WTC11 (cell line): ENCODE measurements around the gene NPPA. TPM values are rescaled to one million over a fixed set of nuclear protein-coding genes. Genes with fewer than 3 reads are reported as not detected.

Source experiments
- ATAC-seq: fragments of 200-7000 bp; cut with Tn5 transposase; 2 replicates; pipeline ENCODE4 v1.10.0; 2021; ENCODE audit warnings: mild to moderate bottlenecking, moderate library complexity
- CTCF ChIA-PET: fragments of 300-600 bp; sonication (Branson Sonifier 250); formaldehyde crosslinking; loops from one replicate; lab custom pipeline; 2021; ENCODE audit warnings: antibody characterized with exemption; lab: Charles Lee
- POLR2A ChIA-PET: fragments of 350-600 bp; sonication (Branson Sonifier 250); formaldehyde crosslinking; loops from one replicate; lab custom pipeline; 2021; ENCODE audit warnings: antibody characterized with exemption; lab: Charles Lee
- DNase-seq: peaks from one replicate; pipeline ENCODE4 v3.0.0; 2021; ENCODE audit warnings: low spot score
- H3K27ac Mint-ChIP-seq: 2 replicates; pipeline ENCODE4 v1.8.0; 2021; ENCODE audit warnings: mixed read lengths
- H3K27me3 Mint-ChIP-seq: 2 replicates; pipeline ENCODE4 v1.8.0; 2021; ENCODE audit warnings: low read depth, mild to moderate bottlenecking, moderate library complexity, mixed read lengths
- H3K36me3 Mint-ChIP-seq: 2 replicates; pipeline ENCODE4 v1.8.0; 2021; ENCODE audit warnings: mixed read lengths
- H3K4me1 Mint-ChIP-seq: 2 replicates; pipeline ENCODE4 v1.8.0; 2022; ENCODE audit warnings: mixed read lengths
- H3K4me3 Mint-ChIP-seq: 2 replicates; pipeline ENCODE4 v1.8.0; 2021; ENCODE audit warnings: mild to moderate bottlenecking, moderate library complexity, mixed read lengths
- H3K9me3 Mint-ChIP-seq: 2 replicates; pipeline ENCODE4 v1.8.0; 2021; ENCODE audit warnings: mixed read lengths
- ESRRA ChIP-seq: sonication (generic); formaldehyde crosslinking; IDR thresholded peaks from 2 replicates; pipeline ENCODE4 v1.8.1; 2022; ENCODE audit warnings: mild to moderate bottlenecking, missing genetic modification reagents, borderline replicate concordance
- ETV6 ChIP-seq: sonication (generic); formaldehyde crosslinking; IDR thresholded peaks from 2 replicates; pipeline ENCODE4 v1.8.1; 2022; ENCODE audit warnings: mild to moderate bottlenecking, missing genetic modification reagents
- FOXK1 ChIP-seq: sonication (generic); formaldehyde crosslinking; IDR thresholded peaks from 2 replicates; pipeline ENCODE4 v1.8.0; 2022; ENCODE audit warnings: mild to moderate bottlenecking, moderate library complexity, missing genetic modification reagents
- GRHL2 ChIP-seq: fragments of 250-450 bp; sonication (Bioruptor Pico); IDR thresholded peaks from 2 replicates; pipeline ENCODE4 v1.8.0; 2022; ENCODE audit warnings: mild to moderate bottlenecking, moderate library complexity; ENCODE audit not compliant: insufficient replicate concordance, severe bottlenecking
- NFYB ChIP-seq: sonication (generic); formaldehyde crosslinking; conservative IDR thresholded peaks from 2 replicates; pipeline ENCODE4 v1.8.0; 2022; ENCODE audit warnings: low read depth, missing genetic modification reagents
- NR2C2 ChIP-seq: sonication (generic); formaldehyde crosslinking; IDR thresholded peaks from 2 replicates; pipeline ENCODE4 v1.8.0; 2022; ENCODE audit warnings: mild to moderate bottlenecking, missing genetic modification reagents
- PRRX2 ChIP-seq: fragments of 250-450 bp; sonication (Bioruptor Pico); IDR thresholded peaks from 2 replicates; pipeline ENCODE4 v1.8.0; 2021; ENCODE audit warnings: mild to moderate bottlenecking
- SMAD3 ChIP-seq: sonication (generic); formaldehyde crosslinking; IDR thresholded peaks from 2 replicates; pipeline ENCODE4 v1.8.0; 2022; ENCODE audit warnings: missing genetic modification reagents, mild to moderate bottlenecking, borderline replicate concordance
- TCF7 ChIP-seq: sonication (generic); formaldehyde crosslinking; IDR thresholded peaks from 2 replicates; pipeline ENCODE4 v1.8.0; 2022; ENCODE audit warnings: mild to moderate bottlenecking, low read depth, missing genetic modification reagents, moderate library complexity
- TEAD4 ChIP-seq: sonication (generic); formaldehyde crosslinking; IDR thresholded peaks from 2 replicates; pipeline ENCODE4 v1.8.0; 2022; ENCODE audit warnings: mild to moderate bottlenecking, missing genetic modification reagents
- total RNA-seq: library from RNA; stranded (reverse); gene quantifications from 3 replicates; pipeline ENCODE4 v1.2.3, GENCODE V29; 2021
- TF ChIP-seq, protein P1 (sequence below): sonication (generic); formaldehyde crosslinking; IDR thresholded peaks from 2 replicates; pipeline ENCODE4 v1.8.1; 2023; ENCODE audit warnings: mild to moderate bottlenecking, missing genetic modification reagents, moderate library complexity
- TF ChIP-seq, protein P2 (sequence below): sonication (generic); formaldehyde crosslinking; conservative IDR thresholded peaks from 2 replicates; pipeline ENCODE4 v1.8.1; 2023; ENCODE audit warnings: mild to moderate bottlenecking, low read depth, missing genetic modification reagents, moderate library complexity
- TF ChIP-seq, protein P3 (sequence below): sonication (generic); formaldehyde crosslinking; IDR thresholded peaks from 2 replicates; pipeline ENCODE4 v1.8.1; 2022; ENCODE audit warnings: low read depth, mild to moderate bottlenecking, moderate library complexity, missing genetic modification reagents, borderline replicate concordance
- TF ChIP-seq, protein P4 (sequence below): sonication (generic); formaldehyde crosslinking; IDR thresholded peaks from 2 replicates; pipeline ENCODE4 v1.8.0; 2022; ENCODE audit warnings: mild to moderate bottlenecking, missing genetic modification reagents
- TF ChIP-seq, protein P5 (sequence below): fragments of 250-450 bp; sonication (Bioruptor Pico); IDR thresholded peaks from 2 replicates; pipeline ENCODE4 v1.9.0; 2021; ENCODE audit warnings: mild to moderate bottlenecking, borderline replicate concordance

NPPA gene
- total RNA-seq, 1 experiment from 2014 or later: not detected

DNA sequence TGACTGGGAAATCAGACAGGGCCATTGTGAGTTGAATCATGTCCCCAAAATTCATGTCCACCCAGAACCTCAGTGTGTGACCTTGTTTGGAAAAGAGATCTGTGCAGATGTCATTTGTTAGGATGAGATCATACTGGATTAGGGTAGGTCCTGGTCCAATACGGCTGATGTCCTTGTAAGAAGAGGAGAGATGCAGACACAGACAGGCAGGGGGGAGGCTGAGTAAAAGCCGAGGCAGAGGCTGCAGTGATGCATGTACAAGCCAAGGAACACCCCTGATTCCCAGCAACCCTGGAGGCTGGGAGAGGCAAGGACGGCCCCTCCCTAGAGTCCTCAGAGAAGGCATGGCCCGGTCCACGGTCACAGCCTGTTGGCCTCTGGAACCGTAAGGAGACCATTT, 27.0 kb upstream of the NPPA start (continued):
- no peak for TF ChIP-seq TCF7 (CRISPR knock-in tag)

DNA sequence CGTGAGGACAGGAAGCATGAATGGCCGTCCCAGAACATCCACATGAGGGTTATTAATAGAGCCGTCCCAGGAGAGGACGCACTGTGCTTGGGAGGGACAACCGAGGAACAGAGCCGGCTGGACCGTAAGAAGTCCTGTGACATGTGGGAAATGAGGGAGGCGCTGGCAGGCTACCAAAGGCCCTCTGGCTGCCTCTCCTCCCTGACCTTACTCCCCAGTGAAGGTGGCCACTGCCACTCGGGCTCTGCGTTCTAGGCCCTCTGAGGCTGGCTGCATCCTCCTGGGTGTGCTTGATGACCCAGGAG, 26.6 kb upstream of the NPPA start:
- H3K4me3 Mint-ChIP-seq: no peak overlapping the region
- DNase-seq: no peak
- CTCF ChIA-PET: interaction anchor here (0.9 to 2.0 kb wide), 3 partner anchors 11 to 49 kb away, joined by 3 to 6 read pairs (median 4); no protein-coding TSS in a partner anchor
- H3K27ac Mint-ChIP-seq: 0 out of 2 replicates have a peak overlapping the region, but pooled peaks have one; percentile 20
- no peak for ATAC-seq
- POLR2A ChIA-PET: interaction anchor here (0.6 kb wide), 1 partner anchor 16 kb away, joined by 10 read pairs; no protein-coding TSS in a partner anchor
- no peaks in the 10 kb centered on the region for H3K27me3 Mint-ChIP-seq
- no peak for TF ChIP-seq PRRX2 (CRISPR knock-in tag)
- TF ChIP-seq, protein P1, sequence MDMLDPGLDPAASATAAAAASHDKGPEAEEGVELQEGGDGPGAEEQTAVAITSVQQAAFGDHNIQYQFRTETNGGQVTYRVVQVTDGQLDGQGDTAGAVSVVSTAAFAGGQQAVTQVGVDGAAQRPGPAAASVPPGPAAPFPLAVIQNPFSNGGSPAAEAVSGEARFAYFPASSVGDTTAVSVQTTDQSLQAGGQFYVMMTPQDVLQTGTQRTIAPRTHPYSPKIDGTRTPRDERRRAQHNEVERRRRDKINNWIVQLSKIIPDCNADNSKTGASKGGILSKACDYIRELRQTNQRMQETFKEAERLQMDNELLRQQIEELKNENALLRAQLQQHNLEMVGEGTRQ (CRISPR knock-in tag): no peak
- TF ChIP-seq, protein P2, sequence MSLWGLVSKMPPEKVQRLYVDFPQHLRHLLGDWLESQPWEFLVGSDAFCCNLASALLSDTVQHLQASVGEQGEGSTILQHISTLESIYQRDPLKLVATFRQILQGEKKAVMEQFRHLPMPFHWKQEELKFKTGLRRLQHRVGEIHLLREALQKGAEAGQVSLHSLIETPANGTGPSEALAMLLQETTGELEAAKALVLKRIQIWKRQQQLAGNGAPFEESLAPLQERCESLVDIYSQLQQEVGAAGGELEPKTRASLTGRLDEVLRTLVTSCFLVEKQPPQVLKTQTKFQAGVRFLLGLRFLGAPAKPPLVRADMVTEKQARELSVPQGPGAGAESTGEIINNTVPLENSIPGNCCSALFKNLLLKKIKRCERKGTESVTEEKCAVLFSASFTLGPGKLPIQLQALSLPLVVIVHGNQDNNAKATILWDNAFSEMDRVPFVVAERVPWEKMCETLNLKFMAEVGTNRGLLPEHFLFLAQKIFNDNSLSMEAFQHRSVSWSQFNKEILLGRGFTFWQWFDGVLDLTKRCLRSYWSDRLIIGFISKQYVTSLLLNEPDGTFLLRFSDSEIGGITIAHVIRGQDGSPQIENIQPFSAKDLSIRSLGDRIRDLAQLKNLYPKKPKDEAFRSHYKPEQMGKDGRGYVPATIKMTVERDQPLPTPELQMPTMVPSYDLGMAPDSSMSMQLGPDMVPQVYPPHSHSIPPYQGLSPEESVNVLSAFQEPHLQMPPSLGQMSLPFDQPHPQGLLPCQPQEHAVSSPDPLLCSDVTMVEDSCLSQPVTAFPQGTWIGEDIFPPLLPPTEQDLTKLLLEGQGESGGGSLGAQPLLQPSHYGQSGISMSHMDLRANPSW (CRISPR knock-in tag): no peak
- H3K9me3 Mint-ChIP-seq: no peaks in the 10 kb centered on the region
- no peaks in the 10 kb centered on the region for H3K36me3 Mint-ChIP-seq
- H3K4me1 Mint-ChIP-seq: no peaks in the 10 kb centered on the region

DNA sequence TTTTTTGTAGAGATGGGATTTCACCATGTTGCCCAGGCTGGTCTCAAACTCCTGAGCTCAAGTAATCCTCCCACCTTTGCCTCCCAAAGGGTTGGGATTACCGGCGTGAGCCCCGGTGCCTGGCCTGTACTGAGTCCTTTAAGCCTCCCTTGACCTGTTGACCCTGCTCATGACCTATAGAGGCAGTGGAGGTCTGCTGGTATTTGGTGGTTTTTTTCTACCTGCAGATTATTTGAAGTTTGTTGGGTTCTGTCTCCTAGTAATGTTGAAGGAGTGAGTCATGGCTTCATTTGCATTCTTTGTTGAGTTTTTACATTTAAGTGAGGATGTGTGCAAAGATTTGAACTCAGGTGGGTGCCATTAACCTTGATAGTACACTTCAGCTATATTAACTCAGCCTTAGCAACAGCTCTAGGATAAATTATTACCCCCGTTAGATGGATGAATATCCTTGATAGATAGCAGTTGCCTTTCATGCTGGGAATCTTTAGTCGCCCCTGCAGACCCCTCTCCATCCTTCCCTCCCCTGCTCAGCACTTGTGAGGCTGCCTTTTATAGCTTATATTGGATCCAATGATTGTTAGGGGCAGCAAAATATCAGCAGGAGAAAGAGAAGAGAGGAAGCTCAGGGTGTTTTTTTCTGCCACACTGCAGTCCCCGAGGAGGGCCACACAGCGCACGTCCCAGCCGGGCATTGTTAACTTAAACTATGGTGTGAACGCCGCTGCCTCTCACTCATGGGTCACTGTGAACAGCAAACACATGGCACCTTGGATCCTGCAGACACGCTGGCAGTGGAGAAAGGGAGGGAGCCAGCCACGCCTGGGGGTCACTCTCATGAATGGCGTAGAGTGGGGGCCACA, 26.0 kb upstream of the NPPA start:
- H3K27me3 Mint-ChIP-seq: no peaks in the 10 kb centered on the region
- CTCF ChIA-PET: interaction anchor here (0.9 to 2.0 kb wide), 5 partner anchors 12 to 93 kb away, joined by 4 to 7 read pairs (median 5); no protein-coding TSS in a partner anchor
- POLR2A ChIA-PET: interaction anchor here (0.6 to 1.4 kb wide), 2 partner anchors 17 to 35 kb away, joined by 4 to 10 read pairs; no protein-coding TSS in a partner anchor
- TF ChIP-seq TEAD4 (CRISPR knock-in tag) (no peak), ESRRA (CRISPR knock-in tag) (no peak), PRRX2 (CRISPR knock-in tag) (no peak), FOXK1 (CRISPR knock-in tag) (no peak), ETV6 (CRISPR knock-in tag) (no peak), NR2C2 (no peak), NFYB (CRISPR knock-in tag) (no peak), GRHL2 (CRISPR knock-in tag) (no peak), SMAD3 (CRISPR knock-in tag) (no peak)
- TF ChIP-seq, protein P2 (CRISPR knock-in tag): no peak
- TF ChIP-seq, protein P3, sequence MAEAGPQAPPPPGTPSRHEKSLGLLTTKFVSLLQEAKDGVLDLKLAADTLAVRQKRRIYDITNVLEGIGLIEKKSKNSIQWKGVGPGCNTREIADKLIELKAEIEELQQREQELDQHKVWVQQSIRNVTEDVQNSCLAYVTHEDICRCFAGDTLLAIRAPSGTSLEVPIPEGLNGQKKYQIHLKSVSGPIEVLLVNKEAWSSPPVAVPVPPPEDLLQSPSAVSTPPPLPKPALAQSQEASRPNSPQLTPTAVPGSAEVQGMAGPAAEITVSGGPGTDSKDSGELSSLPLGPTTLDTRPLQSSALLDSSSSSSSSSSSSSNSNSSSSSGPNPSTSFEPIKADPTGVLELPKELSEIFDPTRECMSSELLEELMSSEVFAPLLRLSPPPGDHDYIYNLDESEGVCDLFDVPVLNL (CRISPR knock-in tag): no peak
- TF ChIP-seq, protein P4, sequence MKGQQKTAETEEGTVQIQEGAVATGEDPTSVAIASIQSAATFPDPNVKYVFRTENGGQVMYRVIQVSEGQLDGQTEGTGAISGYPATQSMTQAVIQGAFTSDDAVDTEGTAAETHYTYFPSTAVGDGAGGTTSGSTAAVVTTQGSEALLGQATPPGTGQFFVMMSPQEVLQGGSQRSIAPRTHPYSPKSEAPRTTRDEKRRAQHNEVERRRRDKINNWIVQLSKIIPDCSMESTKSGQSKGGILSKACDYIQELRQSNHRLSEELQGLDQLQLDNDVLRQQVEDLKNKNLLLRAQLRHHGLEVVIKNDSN (CRISPR knock-in tag): no peak
- TF ChIP-seq, protein P5, sequence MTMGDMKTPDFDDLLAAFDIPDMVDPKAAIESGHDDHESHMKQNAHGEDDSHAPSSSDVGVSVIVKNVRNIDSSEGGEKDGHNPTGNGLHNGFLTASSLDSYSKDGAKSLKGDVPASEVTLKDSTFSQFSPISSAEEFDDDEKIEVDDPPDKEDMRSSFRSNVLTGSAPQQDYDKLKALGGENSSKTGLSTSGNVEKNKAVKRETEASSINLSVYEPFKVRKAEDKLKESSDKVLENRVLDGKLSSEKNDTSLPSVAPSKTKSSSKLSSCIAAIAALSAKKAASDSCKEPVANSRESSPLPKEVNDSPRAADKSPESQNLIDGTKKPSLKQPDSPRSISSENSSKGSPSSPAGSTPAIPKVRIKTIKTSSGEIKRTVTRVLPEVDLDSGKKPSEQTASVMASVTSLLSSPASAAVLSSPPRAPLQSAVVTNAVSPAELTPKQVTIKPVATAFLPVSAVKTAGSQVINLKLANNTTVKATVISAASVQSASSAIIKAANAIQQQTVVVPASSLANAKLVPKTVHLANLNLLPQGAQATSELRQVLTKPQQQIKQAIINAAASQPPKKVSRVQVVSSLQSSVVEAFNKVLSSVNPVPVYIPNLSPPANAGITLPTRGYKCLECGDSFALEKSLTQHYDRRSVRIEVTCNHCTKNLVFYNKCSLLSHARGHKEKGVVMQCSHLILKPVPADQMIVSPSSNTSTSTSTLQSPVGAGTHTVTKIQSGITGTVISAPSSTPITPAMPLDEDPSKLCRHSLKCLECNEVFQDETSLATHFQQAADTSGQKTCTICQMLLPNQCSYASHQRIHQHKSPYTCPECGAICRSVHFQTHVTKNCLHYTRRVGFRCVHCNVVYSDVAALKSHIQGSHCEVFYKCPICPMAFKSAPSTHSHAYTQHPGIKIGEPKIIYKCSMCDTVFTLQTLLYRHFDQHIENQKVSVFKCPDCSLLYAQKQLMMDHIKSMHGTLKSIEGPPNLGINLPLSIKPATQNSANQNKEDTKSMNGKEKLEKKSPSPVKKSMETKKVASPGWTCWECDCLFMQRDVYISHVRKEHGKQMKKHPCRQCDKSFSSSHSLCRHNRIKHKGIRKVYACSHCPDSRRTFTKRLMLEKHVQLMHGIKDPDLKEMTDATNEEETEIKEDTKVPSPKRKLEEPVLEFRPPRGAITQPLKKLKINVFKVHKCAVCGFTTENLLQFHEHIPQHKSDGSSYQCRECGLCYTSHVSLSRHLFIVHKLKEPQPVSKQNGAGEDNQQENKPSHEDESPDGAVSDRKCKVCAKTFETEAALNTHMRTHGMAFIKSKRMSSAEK (CRISPR knock-in tag): no peak

More for the DNA sequence above, 26.0 kb upstream of the NPPA start:
- Mint-ChIP-seq H3K9me3 (no peaks in the 10 kb centered on the region), H3K4me1 (no peaks in the 10 kb centered on the region), H3K4me3 (no peak overlapping the region), H3K27ac (no peak overlapping the region), H3K36me3 (no peaks in the 10 kb centered on the region)
- ATAC-seq (no peak; the same call in 1 of the 2 replicates), DNase-seq (no peak)
